HepG2 (cell line): ENCODE measurements around the gene GINS3. TPM values are rescaled to one million over a fixed set of nuclear protein-coding genes. Genes with fewer than 3 reads are reported as not detected.

Source experiments
- DPF2 ChIP-seq: sonication (generic); formaldehyde crosslinking; IDR thresholded peaks from 2 replicates; pipeline ENCODE4 v1.4.0; 2020; ENCODE audit warnings: mild to moderate bottlenecking, low read depth, missing genetic modification reagents, borderline replicate concordance
- IKZF4 ChIP-seq: sonication (generic); formaldehyde crosslinking; IDR thresholded peaks from 2 replicates; pipeline ENCODE4 v1.5.1; 2020; ENCODE audit warnings: borderline replicate concordance, mild to moderate bottlenecking, low read depth, missing genetic modification reagents; ENCODE audit errors: not compliant biosample characterization
- SMARCE1 ChIP-seq: fragments of 450-650 bp; IDR thresholded peaks from 2 replicates; pipeline ENCODE4 v1.6.1; 2017; ENCODE audit warnings: borderline replicate concordance
- ZC3H4 ChIP-seq: sonication (generic); formaldehyde crosslinking; IDR thresholded peaks from 2 replicates; pipeline ENCODE4 v1.4.0; 2020; ENCODE audit warnings: missing genetic modification reagents, borderline replicate concordance
- ZNF484 ChIP-seq: sonication (generic); formaldehyde crosslinking; IDR thresholded peaks from 2 replicates; pipeline ENCODE4 v1.5.1; 2020; ENCODE audit warnings: mild to moderate bottlenecking, low read depth, missing genetic modification reagents, borderline replicate concordance
- ZSCAN12 ChIP-seq: sonication (generic); formaldehyde crosslinking; IDR thresholded peaks from 2 replicates; pipeline ENCODE4 v1.9.0; 2021; ENCODE audit warnings: mild to moderate bottlenecking, missing genetic modification reagents
- polyA plus RNA-seq, 8 experiments: library from polyadenylated mRNA; depleted of rRNA in 3 of 8; stranded (reverse) in 7 of 8; unstranded in 1 of 8; fragments of >200 nt; fragmentation: Illumina TruSeq in 4 of 8; extraction: Trizol in 4 of 8; gene quantifications; 2 replicates each; pipeline versions ENCODE4 v1.2.1 to v1.2.3, GENCODE V29; 2011 to 2016; ENCODE audit warnings: low read depth in 4 of 8, missing spikeins in 1 of 8, mixed read lengths in 1 of 8; ENCODE audit not compliant: insufficient read depth in 1 of 8
- total RNA-seq, 5 experiments: library from RNA; depleted of rRNA; stranded (reverse); fragments of >200 nt; fragmentation: Illumina TruSeq; extraction: Trizol; gene quantifications; 2 replicates each; pipeline ENCODE4 v1.2.3, GENCODE V29; 2016; ENCODE audit warnings: low read depth in 1 of 5
- TF ChIP-seq, protein P1 (sequence below): sonication (generic); formaldehyde crosslinking; IDR thresholded peaks from 2 replicates; pipeline ENCODE4 v1.4.0; 2020; ENCODE audit warnings: missing genetic modification reagents, borderline replicate concordance
- TF ChIP-seq, protein P2 (sequence below): fragments of 450-650 bp; IDR thresholded peaks from 2 replicates; pipeline ENCODE4 v1.6.1; 2016

Gene GINS3
- total and polyA plus RNA-seq, 2 of the 13 experiments (the other 11 are each of a cell fraction or from before 2014, with no cell fraction given), result 6.5 to 19.3 TPM

DNA sequence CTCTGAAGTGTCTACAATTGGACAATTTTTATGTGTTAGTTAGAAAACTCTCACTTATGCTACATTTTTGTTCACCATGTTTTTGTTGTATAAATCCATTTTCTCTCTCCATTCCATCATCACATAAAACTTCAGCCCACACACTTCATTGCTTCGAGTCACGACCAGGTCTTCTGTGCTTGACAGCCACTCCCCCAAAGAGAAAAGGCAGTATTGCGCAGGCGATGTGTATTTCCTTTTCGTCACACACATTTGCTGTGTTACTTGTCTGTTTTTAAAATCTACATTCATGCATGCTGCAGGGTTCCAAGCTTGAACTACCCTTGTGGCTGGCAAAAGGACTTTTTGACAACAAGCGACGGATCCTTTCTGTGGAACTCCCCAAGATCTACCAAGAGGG, 10.5 kb downstream of the GINS3 start (continued):
- TF ChIP-seq SMARCE1 (no peak), ZNF484 (no peak), IKZF4 (CRISPR knock-in tag) (no peak), DPF2 (no peak), ZC3H4 (no peak), ZSCAN12 (CRISPR knock-in tag) (no peak)
- TF ChIP-seq, protein P1, sequence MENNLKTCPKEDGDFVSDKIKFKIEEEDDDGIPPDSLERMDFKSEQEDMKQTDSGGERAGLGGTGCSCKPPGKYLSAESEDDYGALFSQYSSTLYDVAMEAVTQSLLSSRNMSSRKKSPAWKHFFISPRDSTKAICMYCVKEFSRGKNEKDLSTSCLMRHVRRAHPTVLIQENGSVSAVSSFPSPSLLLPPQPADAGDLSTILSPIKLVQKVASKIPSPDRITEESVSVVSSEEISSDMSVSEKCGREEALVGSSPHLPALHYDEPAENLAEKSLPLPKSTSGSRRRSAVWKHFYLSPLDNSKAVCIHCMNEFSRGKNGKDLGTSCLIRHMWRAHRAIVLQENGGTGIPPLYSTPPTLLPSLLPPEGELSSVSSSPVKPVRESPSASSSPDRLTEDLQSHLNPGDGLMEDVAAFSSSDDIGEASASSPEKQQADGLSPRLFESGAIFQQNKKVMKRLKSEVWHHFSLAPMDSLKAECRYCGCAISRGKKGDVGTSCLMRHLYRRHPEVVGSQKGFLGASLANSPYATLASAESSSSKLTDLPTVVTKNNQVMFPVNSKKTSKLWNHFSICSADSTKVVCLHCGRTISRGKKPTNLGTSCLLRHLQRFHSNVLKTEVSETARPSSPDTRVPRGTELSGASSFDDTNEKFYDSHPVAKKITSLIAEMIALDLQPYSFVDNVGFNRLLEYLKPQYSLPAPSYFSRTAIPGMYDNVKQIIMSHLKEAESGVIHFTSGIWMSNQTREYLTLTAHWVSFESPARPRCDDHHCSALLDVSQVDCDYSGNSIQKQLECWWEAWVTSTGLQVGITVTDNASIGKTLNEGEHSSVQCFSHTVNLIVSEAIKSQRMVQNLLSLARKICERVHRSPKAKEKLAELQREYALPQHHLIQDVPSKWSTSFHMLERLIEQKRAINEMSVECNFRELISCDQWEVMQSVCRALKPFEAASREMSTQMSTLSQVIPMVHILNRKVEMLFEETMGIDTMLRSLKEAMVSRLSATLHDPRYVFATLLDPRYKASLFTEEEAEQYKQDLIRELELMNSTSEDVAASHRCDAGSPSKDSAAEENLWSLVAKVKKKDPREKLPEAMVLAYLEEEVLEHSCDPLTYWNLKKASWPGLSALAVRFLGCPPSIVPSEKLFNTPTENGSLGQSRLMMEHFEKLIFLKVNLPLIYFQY (CRISPR knock-in tag), result no peak
- TF ChIP-seq, protein P2, sequence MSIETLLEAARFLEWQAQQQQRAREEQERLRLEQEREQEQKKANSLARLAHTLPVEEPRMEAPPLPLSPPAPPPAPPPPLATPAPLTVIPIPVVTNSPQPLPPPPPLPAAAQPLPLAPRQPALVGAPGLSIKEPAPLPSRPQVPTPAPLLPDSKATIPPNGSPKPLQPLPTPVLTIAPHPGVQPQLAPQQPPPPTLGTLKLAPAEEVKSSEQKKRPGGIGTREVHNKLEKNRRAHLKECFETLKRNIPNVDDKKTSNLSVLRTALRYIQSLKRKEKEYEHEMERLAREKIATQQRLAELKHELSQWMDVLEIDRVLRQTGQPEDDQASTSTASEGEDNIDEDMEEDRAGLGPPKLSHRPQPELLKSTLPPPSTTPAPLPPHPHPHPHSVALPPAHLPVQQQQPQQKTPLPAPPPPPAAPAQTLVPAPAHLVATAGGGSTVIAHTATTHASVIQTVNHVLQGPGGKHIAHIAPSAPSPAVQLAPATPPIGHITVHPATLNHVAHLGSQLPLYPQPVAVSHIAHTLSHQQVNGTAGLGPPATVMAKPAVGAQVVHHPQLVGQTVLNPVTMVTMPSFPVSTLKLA, result no peak
